H1 (cell line): ENCODE measurements around the gene SLC16A6. TPM values are rescaled to one million over a fixed set of nuclear protein-coding genes. Genes with fewer than 3 reads are reported as not detected.

Source experiments
- CTCF ChIA-PET: fragments of 300-600 bp; sonication (Branson Sonifier 250); formaldehyde crosslinking; loops from one replicate; lab custom pipeline; 2021; ENCODE audit not compliant: partially characterized antibody; lab: Charles Lee
- POLR2A ChIA-PET: fragments of 300-600 bp; sonication (Branson Sonifier 250); formaldehyde crosslinking; loops from one replicate; lab custom pipeline; 2021; ENCODE audit warnings: inconsistent platforms; ENCODE audit not compliant: partially characterized antibody; lab: Charles Lee
- DNase-seq, 2 experiments: peaks; one replicate each; pipeline versions ENCODE4 v3.0.0 to v3.0.0-alpha.2; 2010 to 2022; ENCODE audit warnings: low spot score in 2 of 2, low read depth in 1 of 2, mixed read lengths in 1 of 2
- FAIRE-seq: peaks from 2 replicates; lab custom pipeline; 2011; peaks lifted over from hg19 to GRCh38; lab: Jason Lieb, UNC
- H2AFZ ChIP-seq: 2 replicates; pipeline ENCODE4 v1.8.1; 2012; ENCODE audit warnings: low read length, inconsistent platforms
- H2AK5ac ChIP-seq: 2 replicates; pipeline ENCODE4 v1.6.1; 2013; ENCODE audit warnings: low read depth, low read length
- H2BK120ac ChIP-seq: replicated peaks from 2 replicates; pipeline ENCODE3; 2013; ENCODE audit warnings: low read depth, low read length, inconsistent platforms
- H2BK12ac ChIP-seq: 2 replicates; pipeline ENCODE4 v1.6.1; 2013; ENCODE audit warnings: low read depth, low read length
- H2BK15ac ChIP-seq: 2 replicates; pipeline ENCODE4 v1.6.1; 2013; ENCODE audit warnings: low read length
- H2BK20ac ChIP-seq: 2 replicates; pipeline ENCODE4 v1.6.1; 2013; ENCODE audit warnings: low read length
- H2BK5ac ChIP-seq: 2 replicates; pipeline ENCODE4 v1.6.1; 2013; ENCODE audit warnings: low read depth, low read length
- H3K14ac ChIP-seq: 2 replicates; pipeline ENCODE4 v1.6.1; 2013; ENCODE audit warnings: inconsistent platforms; ENCODE audit not compliant: insufficient read length
- H3K18ac ChIP-seq: 2 replicates; pipeline ENCODE4 v1.6.1; 2013; ENCODE audit warnings: low read length; ENCODE audit errors: extremely low read depth
- H3K23ac ChIP-seq: 2 replicates; pipeline ENCODE4 v1.6.1; 2013; ENCODE audit warnings: inconsistent platforms; ENCODE audit not compliant: insufficient read length
- H3K23me2 ChIP-seq: 2 replicates; pipeline ENCODE4 v1.6.1; 2013; ENCODE audit warnings: low read depth, low read length
- H3K27ac ChIP-seq: 2 replicates; pipeline ENCODE4 v1.6.1; 2011; ENCODE audit warnings: low read depth, low read length, inconsistent platforms
- H3K27me3 ChIP-seq, 4 experiments: replicated peaks in 1 of 4; 1 replicate in 1 of 4; 2 replicates in 3 of 4; pipeline versions ENCODE4 v1.6.1 to v1.8.1; 2011 to 2013; ENCODE audit warnings: low read length in 3 of 4, mild to moderate bottlenecking in 3 of 4, inconsistent platforms in 2 of 4, mixed read lengths in 2 of 4, moderate library complexity in 1 of 4; ENCODE audit not compliant: control insufficient read depth in 3 of 4, insufficient read depth in 3 of 4; ENCODE audit errors: extremely low read depth in 1 of 4
- H3K36me3 ChIP-seq, 4 experiments: 2 replicates each; pipeline versions ENCODE4 v1.6.1 to v1.8.1; 2011 to 2013; ENCODE audit warnings: mild to moderate bottlenecking in 4 of 4, low read length in 3 of 4, moderate library complexity in 2 of 4, control low read depth in 1 of 4, inconsistent platforms in 1 of 4; ENCODE audit not compliant: insufficient read depth in 4 of 4, control insufficient read depth in 2 of 4
- H3K4ac ChIP-seq: replicated peaks from 2 replicates; pipeline ENCODE3; 2013; ENCODE audit warnings: low read length, low read depth, mixed read lengths, inconsistent platforms; ENCODE audit not compliant: insufficient read length
- H3K4me1 ChIP-seq, 4 experiments: replicated peaks in 1 of 4; 1 replicate in 1 of 4; 2 replicates in 3 of 4; pipeline versions ENCODE4 v1.6.1 to v1.8.1; 2011 to 2013; ENCODE audit warnings: low read length in 3 of 4, inconsistent platforms in 2 of 4, mixed read lengths in 1 of 4; ENCODE audit not compliant: insufficient read depth in 4 of 4, control insufficient read depth in 3 of 4
- H3K4me2 ChIP-seq, 2 experiments: 2 replicates each; pipeline versions ENCODE4 v1.6.1 to v1.8.1; 2011 to 2013; ENCODE audit warnings: low read depth in 2 of 2, low read length in 2 of 2, control low read depth in 1 of 2, inconsistent platforms in 1 of 2, mild to moderate bottlenecking in 1 of 2; ENCODE audit not compliant: insufficient read depth in 1 of 2
- H3K4me3 ChIP-seq, 4 experiments: fragments of 200-600, 300-600 bp in 1 of 4; sonication (generic), shearing (Covaris generic), sonication (Bioruptor Twin) in 1 of 4; 2 replicates each; pipeline versions ENCODE4 v1.5.1 to v1.8.1; 2011 to 2016; ENCODE audit warnings: low read length in 4 of 4, low read depth in 3 of 4, control low read depth in 2 of 4, inconsistent platforms in 2 of 4, mild to moderate bottlenecking in 2 of 4, mixed read lengths in 1 of 4, moderate library complexity in 1 of 4; ENCODE audit not compliant: insufficient read depth in 2 of 4; ENCODE audit errors: extremely low read depth in 1 of 4
- H3K56ac ChIP-seq: replicated peaks from 2 replicates; pipeline ENCODE3; 2013; ENCODE audit warnings: low read depth, mild to moderate bottlenecking, mixed read lengths, low read length, inconsistent platforms; ENCODE audit not compliant: insufficient read length
- H3K79me1 ChIP-seq: 2 replicates; pipeline ENCODE4 v1.6.1; 2013; ENCODE audit warnings: low read depth, low read length, control low read depth
- H3K79me2 ChIP-seq, 2 experiments: 2 replicates each; pipeline versions ENCODE4 v1.6.1 to v1.8.1; 2012 to 2013; ENCODE audit warnings: low read length in 2 of 2, mild to moderate bottlenecking in 2 of 2, inconsistent platforms in 1 of 2; ENCODE audit not compliant: insufficient read depth in 2 of 2, control insufficient read depth in 1 of 2
- H3K9ac ChIP-seq, 4 experiments: replicated peaks in 1 of 4; 1 replicate in 1 of 4; 2 replicates in 3 of 4; pipeline versions ENCODE4 v1.6.1 to v1.8.1; 2011 to 2013; ENCODE audit warnings: low read depth in 3 of 4, low read length in 3 of 4, control low read depth in 2 of 4, mild to moderate bottlenecking in 2 of 4, moderate library complexity in 2 of 4, inconsistent platforms in 1 of 4; ENCODE audit errors: extremely low read depth in 1 of 4
- H3K9me3 ChIP-seq, 2 experiments: 2 replicates each; pipeline versions ENCODE4 v1.6.1 to v1.8.1; 2012 to 2013; ENCODE audit warnings: mild to moderate bottlenecking in 2 of 2, moderate library complexity in 2 of 2, control low read depth in 1 of 2, inconsistent platforms in 1 of 2, low read depth in 1 of 2, low read length in 1 of 2, mixed read lengths in 1 of 2; ENCODE audit not compliant: insufficient read depth in 2 of 2
- H4K20me1 ChIP-seq, 2 experiments: replicated peaks in 1 of 2; 2 replicates each; pipeline versions ENCODE3 to v1.8.1; 2011 to 2013; ENCODE audit warnings: inconsistent platforms in 2 of 2, low read length in 2 of 2, mild to moderate bottlenecking in 1 of 2; ENCODE audit not compliant: insufficient read depth in 2 of 2, control insufficient read depth in 1 of 2
- H4K5ac ChIP-seq: 2 replicates; pipeline ENCODE4 v1.6.1; 2013; ENCODE audit warnings: low read length, low read depth, mixed read lengths, inconsistent platforms; ENCODE audit not compliant: insufficient read length
- H4K8ac ChIP-seq: 2 replicates; pipeline ENCODE4 v1.8.0; 2013; ENCODE audit warnings: mild to moderate bottlenecking, moderate library complexity, low read length, inconsistent platforms; ENCODE audit not compliant: insufficient read depth; ENCODE audit errors: extremely low read depth
- H4K91ac ChIP-seq: replicated peaks from 2 replicates; pipeline ENCODE3; 2013; ENCODE audit warnings: low read length, mixed read lengths, inconsistent platforms; ENCODE audit not compliant: insufficient read length
- BACH1 ChIP-seq: IDR thresholded peaks from 2 replicates; pipeline ENCODE4 v1.6.1; 2012; ENCODE audit warnings: low read length, improper control_type of control experiment
- CBX8 ChIP-seq: fragments of 300-800, 300-1000 bp; sonication (generic); IDR thresholded peaks from 2 replicates; pipeline ENCODE4 v1.7.1; 2016; ENCODE audit warnings: low read depth, low read length, borderline replicate concordance
- E2F6 ChIP-seq: IDR thresholded peaks from 2 replicates; pipeline ENCODE4 v1.6.1; 2012; ENCODE audit warnings: inconsistent platforms
- HDAC2 ChIP-seq, 2 experiments: fragments of 300-600 bp in 1 of 2; sonication (generic) in 1 of 2; IDR thresholded peaks; 2 replicates each; pipeline ENCODE4 v1.6.1; 2011 to 2012; ENCODE audit warnings: low read depth in 2 of 2, low read length in 2 of 2, mild to moderate bottlenecking in 2 of 2, moderate library complexity in 2 of 2, borderline replicate concordance in 1 of 2, inconsistent platforms in 1 of 2
- HDAC6 ChIP-seq: IDR thresholded peaks from one replicate; pipeline ENCODE4 v1.7.1; 2012; ENCODE audit warnings: low read depth, mild to moderate bottlenecking, inconsistent platforms, low read length, moderate library complexity
- MAFK ChIP-seq: IDR thresholded peaks from 2 replicates; pipeline ENCODE4 v1.6.1; 2012; ENCODE audit warnings: low read depth, mild to moderate bottlenecking, improper control_type of control experiment, low read length
- MAX ChIP-seq: IDR thresholded peaks from 2 replicates; pipeline ENCODE4 v1.6.1; 2012; ENCODE audit warnings: inconsistent platforms
- SP2 ChIP-seq: IDR thresholded peaks from 2 replicates; pipeline ENCODE4 v1.6.1; 2012; ENCODE audit warnings: mild to moderate bottlenecking, low read length, inconsistent platforms
- SRF ChIP-seq: IDR thresholded peaks from 2 replicates; pipeline ENCODE4 v1.6.1; 2011; ENCODE audit warnings: mild to moderate bottlenecking, low read depth, low read length, moderate library complexity
- WGBS, 2 experiments: shearing (Covaris generic) in 1 of 2; methylation state at CpG; one replicate each; pipeline versions ENCODE4 v1.1.6 to v1.1.7; 2013 to 2015; ENCODE audit warnings: low lambda C conversion rate in 2 of 2, mixed read lengths in 2 of 2, inconsistent platforms in 1 of 2, low coverage in 1 of 2, missing lambda C conversion rate in 1 of 2; ENCODE audit not compliant: insufficient replicate concordance in 2 of 2, insufficient coverage in 1 of 2, insufficient read length in 1 of 2; ENCODE audit errors: extremely low coverage in 1 of 2, missing lambda C conversion rate in 1 of 2; 5-methylcytosine and 5-hydroxymethylcytosine counted together
- polyA plus RNA-seq, 7 experiments: library from polyadenylated mRNA; depleted of rRNA in 3 of 7; stranded (reverse) in 5 of 7; unstranded in 2 of 7; fragments of >200 nt in 5 of 7; fragments of 200-250 nt in 2 of 7; gene quantifications; 1 replicate in 5 of 7; 2 replicates in 1 of 7; 4 replicates in 1 of 7; pipeline versions ENCODE4 v1.2.1 to v1.2.3, GENCODE V29; 2011 to 2013; ENCODE audit warnings: missing spikeins in 2 of 7, mixed read lengths in 2 of 7
- total RNA-seq: library from RNA; stranded (reverse); fragmentation: NEBNext Ultra II Directional; extraction: Animal tissue kit (Norgen Biotek cat#: 25700); gene quantifications from 2 replicates; pipeline ENCODE4 v1.2.1, GENCODE V29; 2021

Gene SLC16A6
- total and polyA plus RNA-seq, 2 of the 8 experiments (the other 6 are each of a cell fraction or from before 2014, with no cell fraction given) = 0.17 to 0.22 TPM

GRCh38 chr17:68324654-68325336, 33.9 kb upstream of the SLC16A6 start:
- Histone ChIP-seq H3K4me1 (peaks cover 0 to 4% (median 2%) of the 10 kb centered on the region in 4 experiments; a peak in 4 of 7 replicates), H3K36me3 (no peaks in the 10 kb centered on the region), H3K23ac (no peak overlapping the region), H2AFZ (no peak overlapping the region), H3K79me1 (no peaks in the 10 kb centered on the region; the same call in 1 of the 2 replicates), H2BK20ac (no peak overlapping the region), H3K4ac (no peak overlapping the region), H3K23me2 (no peaks in the 10 kb centered on the region), H3K79me2 (no peaks in the 10 kb centered on the region), H2BK15ac (no peak overlapping the region), H4K5ac (no peak overlapping the region), H3K4me3 (no peak overlapping the region), H3K9me3 (peaks cover 0 to 4% of the 10 kb centered on the region in 2 experiments; a peak in 1 of 4 replicates), H3K27ac (no peak overlapping the region), H3K4me2 (no peak overlapping the region), H3K56ac (no peak overlapping the region), H2AK5ac (no peak overlapping the region), H3K27me3 (no peaks in the 10 kb centered on the region; a peak in 1 of 7 replicates), H3K18ac (no peak overlapping the region), H2BK5ac (no peak overlapping the region), H4K8ac (no peak overlapping the region), H2BK120ac (no peak overlapping the region), H2BK12ac (no peak overlapping the region), H3K9ac (no peak overlapping the region), H4K20me1 (no peaks in the 10 kb centered on the region), H4K91ac (no peak overlapping the region), H3K14ac (no peak overlapping the region)
- no peak for FAIRE-seq
- POLR2A ChIA-PET = no interaction called here
- DNase-seq = no peak
- 90% methylated on average over 8 of the region's 8 CpGs; no CpG with 5 or more reads in 1 of the 2 experiments for WGBS, 2 experiments
- no peak for TF ChIP-seq CBX8
- TF ChIP-seq MAFK = no peak
- TF ChIP-seq BACH1 = no peak
- TF ChIP-seq HDAC2 (IDR thresholded peaks at IDR 0.05; ENCODE audit: borderline replicate concordance in 1 of 2, low read depth in 2 of 2, low read length in 2 of 2) = no peak
- no peak for TF ChIP-seq SP2
- no peak for TF ChIP-seq E2F6
- TF ChIP-seq SRF = no peak
- no peak for TF ChIP-seq HDAC6
- TF ChIP-seq MAX = no peak
- CTCF ChIA-PET = interaction anchor here (0.6 to 6.6 kb wide), 5 partner anchors 71 to 317 kb away, joined by 3 to 42 read pairs (median 4); no protein-coding TSS in a partner anchor
